ENCODE results near the gene CLMN. TPM values are rescaled to one million over a fixed set of nuclear protein-coding genes. Genes with fewer than 3 reads are reported as not detected.

Gene CLMN
- total RNA-seq, 1 donor from 2014 or later: 117 TPM

DNA sequence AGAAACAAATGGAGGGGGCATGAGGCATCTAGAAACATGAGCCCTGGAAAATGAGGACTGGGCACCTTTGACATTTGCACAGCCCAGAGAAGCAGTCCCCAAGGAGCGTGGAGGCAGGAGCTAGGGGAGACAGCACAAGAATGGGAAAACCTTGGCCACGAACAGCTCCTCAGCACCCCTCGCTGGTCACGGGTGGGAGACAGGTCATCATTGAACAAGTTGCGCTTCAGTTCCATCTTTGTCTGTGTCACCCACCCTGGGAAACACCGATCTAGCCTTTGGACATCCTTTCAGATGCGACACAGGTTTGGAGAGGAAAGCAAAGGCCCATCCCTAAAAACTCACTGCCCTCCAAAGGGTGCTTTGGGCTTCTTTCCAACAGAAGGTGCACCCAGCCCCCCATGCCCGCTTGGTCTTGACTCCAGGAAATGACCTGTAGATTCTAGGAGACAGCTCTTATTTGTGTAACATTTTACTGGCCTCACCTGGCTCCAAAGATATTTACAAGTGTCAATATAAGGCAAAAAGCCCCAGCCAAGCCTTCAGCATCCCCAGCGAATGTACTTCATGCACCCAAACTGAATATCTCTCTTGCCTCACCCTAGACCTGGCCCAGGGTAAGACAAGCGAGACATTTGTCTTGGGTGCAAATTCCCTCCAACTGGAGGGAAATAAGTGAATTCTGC lies 28.8 kb upstream of the CLMN start:
- no peak overlapping the region for H3K4me3 Mint-ChIP-seq
- no peak for DNase-seq (ENCODE audit: low spot score in 2 of 2, unreplicated experiment in 2 of 2)
- TF ChIP-seq, protein P1, sequence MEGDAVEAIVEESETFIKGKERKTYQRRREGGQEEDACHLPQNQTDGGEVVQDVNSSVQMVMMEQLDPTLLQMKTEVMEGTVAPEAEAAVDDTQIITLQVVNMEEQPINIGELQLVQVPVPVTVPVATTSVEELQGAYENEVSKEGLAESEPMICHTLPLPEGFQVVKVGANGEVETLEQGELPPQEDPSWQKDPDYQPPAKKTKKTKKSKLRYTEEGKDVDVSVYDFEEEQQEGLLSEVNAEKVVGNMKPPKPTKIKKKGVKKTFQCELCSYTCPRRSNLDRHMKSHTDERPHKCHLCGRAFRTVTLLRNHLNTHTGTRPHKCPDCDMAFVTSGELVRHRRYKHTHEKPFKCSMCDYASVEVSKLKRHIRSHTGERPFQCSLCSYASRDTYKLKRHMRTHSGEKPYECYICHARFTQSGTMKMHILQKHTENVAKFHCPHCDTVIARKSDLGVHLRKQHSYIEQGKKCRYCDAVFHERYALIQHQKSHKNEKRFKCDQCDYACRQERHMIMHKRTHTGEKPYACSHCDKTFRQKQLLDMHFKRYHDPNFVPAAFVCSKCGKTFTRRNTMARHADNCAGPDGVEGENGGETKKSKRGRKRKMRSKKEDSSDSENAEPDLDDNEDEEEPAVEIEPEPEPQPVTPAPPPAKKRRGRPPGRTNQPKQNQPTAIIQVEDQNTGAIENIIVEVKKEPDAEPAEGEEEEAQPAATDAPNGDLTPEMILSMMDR (IDR thresholded peaks at IDR 0.05; ENCODE audit: unreplicated experiment): no peak
- no peaks in the 10 kb centered on the region for H3K4me1 Mint-ChIP-seq
- no peak overlapping the region for H3K27ac Mint-ChIP-seq
- peaks cover under 1% of the 10 kb centered on the region for H3K9me3 Mint-ChIP-seq
- H3K27me3 Mint-ChIP-seq (ENCODE audit: low read depth): peaks cover 4% of the 10 kb centered on the region
- peaks cover 2% of the 10 kb centered on the region for H3K36me3 Mint-ChIP-seq

DNA sequence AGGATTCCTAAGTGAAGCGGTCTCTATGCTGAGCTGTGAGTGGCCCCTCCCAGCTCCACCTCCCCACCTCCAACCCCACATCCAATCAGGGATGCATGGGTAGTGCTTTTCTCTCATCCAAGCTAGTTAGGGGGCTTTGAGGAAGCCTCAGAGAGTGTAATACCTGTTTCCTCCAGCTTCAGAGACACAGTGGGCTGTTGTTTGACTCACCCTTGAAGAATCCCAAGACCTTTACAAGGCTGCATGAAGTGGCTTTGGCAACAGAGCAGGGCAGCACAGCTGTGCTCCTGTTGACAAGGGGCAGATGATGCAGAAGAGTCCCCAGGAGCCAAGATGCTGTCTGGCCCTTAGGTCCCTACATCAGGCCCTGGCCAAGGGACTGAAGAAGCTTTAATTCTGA lies 27.1 kb upstream of the CLMN start:
- H3K27me3 Mint-ChIP-seq (ENCODE audit: low read depth): peaks cover 5% of the 10 kb centered on the region
- no peak overlapping the region for H3K4me3 Mint-ChIP-seq
- TF ChIP-seq, protein P1 (IDR thresholded peaks at IDR 0.05; ENCODE audit: unreplicated experiment): no peak
- no peaks in the 10 kb centered on the region for H3K4me1 Mint-ChIP-seq
- no peaks in the 10 kb centered on the region for H3K9me3 Mint-ChIP-seq
- no peaks in the 10 kb centered on the region for H3K36me3 Mint-ChIP-seq
- no peak for DNase-seq (ENCODE audit: low spot score in 2 of 2, unreplicated experiment in 2 of 2)
- H3K27ac Mint-ChIP-seq: no peak overlapping the region

- Mint-ChIP-seq H3K4me3 (no peak overlapping the region), H3K27me3 (ENCODE audit: low read depth) (peaks cover 5% of the 10 kb centered on the region), H3K4me1 (no peaks in the 10 kb centered on the region), H3K36me3 (no peaks in the 10 kb centered on the region), H3K27ac (no peak overlapping the region), H3K9me3 (no peaks in the 10 kb centered on the region)
- no peak for DNase-seq (ENCODE audit: low spot score in 2 of 2, unreplicated experiment in 2 of 2)
- TF ChIP-seq, protein P1 (IDR thresholded peaks at IDR 0.05; ENCODE audit: unreplicated experiment): no peak
These were observed 26.6 kb upstream of the CLMN start for GRCh38 chr14:95346266-95346665.

DNA sequence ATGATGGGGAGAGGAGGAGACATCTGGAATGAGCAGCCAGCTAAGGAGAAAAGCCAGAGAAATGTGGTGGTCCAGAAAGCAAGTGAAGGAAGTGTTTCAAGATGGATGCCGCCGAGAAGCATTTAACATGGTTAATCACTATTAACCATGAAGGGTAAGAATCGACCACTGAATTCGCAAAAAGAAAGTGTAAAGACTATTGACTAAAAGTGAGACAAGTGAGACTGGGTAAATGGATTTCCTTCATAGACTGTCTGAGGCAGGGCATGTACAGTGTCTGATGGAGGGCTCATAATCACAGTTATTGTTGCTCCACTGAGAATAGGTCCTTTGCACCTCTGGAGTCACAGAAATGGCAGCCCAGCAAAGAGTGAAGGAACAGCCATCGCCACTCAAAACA lies 25.3 kb upstream of the CLMN start:
- Mint-ChIP-seq H3K4me3 (no peak overlapping the region), H3K27me3 (ENCODE audit: low read depth) (peaks cover 5% of the 10 kb centered on the region)

DNA sequence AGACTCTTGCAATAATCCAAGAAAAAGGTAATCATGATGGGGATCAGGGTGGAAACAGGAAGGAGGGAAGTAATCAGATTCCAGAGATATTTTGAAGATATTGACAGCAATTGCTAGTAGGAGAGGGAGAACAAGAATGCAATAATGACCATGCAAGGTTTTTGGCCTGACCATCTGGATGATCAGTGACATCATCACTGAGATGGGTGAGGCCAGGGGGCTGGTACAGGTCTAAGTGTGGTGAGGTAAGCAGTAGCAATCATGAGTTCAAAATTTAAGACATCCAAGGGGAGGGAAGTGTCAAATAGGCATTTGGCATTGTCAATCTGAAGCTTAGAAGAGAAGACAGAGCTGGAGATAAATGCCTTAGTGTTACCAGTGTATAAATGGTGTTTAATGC lies 24.8 kb upstream of the CLMN start:
- Mint-ChIP-seq H3K36me3 (no peaks in the 10 kb centered on the region), H3K27ac (no peak overlapping the region), H3K4me3 (no peak overlapping the region), H3K9me3 (peaks cover 6% of the 10 kb centered on the region), H3K27me3 (ENCODE audit: low read depth) (peaks cover 5% of the 10 kb centered on the region), H3K4me1 (peaks cover 2% of the 10 kb centered on the region)
- DNase-seq (ENCODE audit: low spot score in 2 of 2, unreplicated experiment in 2 of 2): no peak
- TF ChIP-seq, protein P1 (IDR thresholded peaks at IDR 0.05; ENCODE audit: unreplicated experiment): no peak

More for the DNA sequence above, 25.3 kb upstream of the CLMN start:
- TF ChIP-seq, protein P1 (IDR thresholded peaks at IDR 0.05; ENCODE audit: unreplicated experiment): no peak
- no peak overlapping the region for H3K27ac Mint-ChIP-seq
- H3K4me1 Mint-ChIP-seq: no peaks in the 10 kb centered on the region
- DNase-seq (ENCODE audit: low spot score in 2 of 2, unreplicated experiment in 2 of 2): no peak
- H3K36me3 Mint-ChIP-seq: no peaks in the 10 kb centered on the region
- H3K9me3 Mint-ChIP-seq: peaks cover 6% of the 10 kb centered on the region

All from mesothelial cell of epicardium (in vitro differentiated cells).